ENCODE measurements around the gene MRC2. TPM values are rescaled to one million over a fixed set of nuclear protein-coding genes. Genes with fewer than 3 reads are reported as not detected.

The MRC2 gene
- polyA plus RNA-seq, 3 donors = 0.04 TPM; not detected in 2

DNA sequence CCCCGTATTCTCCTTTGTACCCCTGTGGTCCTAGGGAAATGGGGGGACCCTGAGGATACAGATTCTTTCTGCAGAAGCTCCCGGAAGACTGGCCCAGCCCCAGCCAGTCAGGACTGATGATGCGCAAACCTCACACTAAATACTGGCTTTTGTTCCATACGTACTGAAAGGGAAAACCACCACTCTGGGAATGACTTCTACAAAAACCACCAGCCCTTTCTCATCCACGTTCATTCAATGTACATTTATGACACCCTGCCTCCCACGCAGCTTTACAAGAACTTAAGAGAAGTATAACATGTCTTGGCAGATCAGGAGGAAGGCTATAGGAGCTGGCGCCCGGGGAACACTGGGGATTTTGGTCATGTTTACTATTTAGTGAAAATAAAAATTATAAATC, 110.0 kb downstream of the MRC2 start:
- Mint-ChIP-seq H3K36me3 (no peaks in the 10 kb centered on the region), H3K27me3 (ENCODE audit: low read depth in 3 of 3) (peaks cover 0 to 7% (median 0%) of the 10 kb centered on the region in 3 donors), H3K9me3 (no peaks in the 10 kb centered on the region), H3K4me3 (no peak overlapping the region), H3K27ac (no peak overlapping the region), H3K4me1 (no peaks in the 10 kb centered on the region)
- H4K20me1 ChIP-seq (ENCODE audit: insufficient read depth, low read length) = no peaks in the 10 kb centered on the region
- no peaks in the 10 kb centered on the region for H3K79me2 ChIP-seq (ENCODE audit: insufficient read depth, low read length)
- H3K4me3 ChIP-seq (replicated peaks in 1 of 3; ENCODE audit: low read depth in 2 of 3, low read length in 3 of 3) = no peak overlapping the region
- no peak overlapping the region for H2AFZ ChIP-seq (ENCODE audit: insufficient read depth, low read depth, low read length, poor library complexity, severe bottlenecking)
- no peak overlapping the region for H3K27ac ChIP-seq (ENCODE audit: low read depth in 1 of 2, low read length in 2 of 2)
- no peak overlapping the region for H3K4me2 ChIP-seq (replicated peaks; ENCODE audit: extremely low read depth, low read length, poor library complexity, severe bottlenecking)
- H3K9ac ChIP-seq (ENCODE audit: insufficient read depth, low read length, poor library complexity, severe bottlenecking) = no peak overlapping the region
- no peaks in the 10 kb centered on the region for H3K36me3 ChIP-seq (replicated peaks in 1 of 2; ENCODE audit: control insufficient read depth in 1 of 2, insufficient read depth in 2 of 2, low read length in 2 of 2)
- H3K4me1 ChIP-seq (ENCODE audit: control insufficient read depth in 1 of 2, insufficient read depth in 2 of 2, low read length in 2 of 2) = no peaks in the 10 kb centered on the region
- H3K27me3 ChIP-seq (ENCODE audit: control insufficient read depth in 2 of 2, insufficient read depth in 2 of 2, low read length in 2 of 2) = no peaks in the 10 kb centered on the region
- no peaks in the 10 kb centered on the region for H3K9me3 ChIP-seq (replicated peaks in 1 of 2; ENCODE audit: control insufficient read depth in 1 of 2, insufficient read depth in 1 of 2, low read length in 2 of 2)
- 98% methylated on average over 4 of the region's 8 CpGs for WGBS (ENCODE audit: insufficient coverage)
- TF ChIP-seq CTCF (IDR thresholded peaks at IDR 0.05) = no peak
- no peak for DNase-seq
- intact Hi-C loops (cut with micrococcal nuclease) = no loop called here

DNA sequence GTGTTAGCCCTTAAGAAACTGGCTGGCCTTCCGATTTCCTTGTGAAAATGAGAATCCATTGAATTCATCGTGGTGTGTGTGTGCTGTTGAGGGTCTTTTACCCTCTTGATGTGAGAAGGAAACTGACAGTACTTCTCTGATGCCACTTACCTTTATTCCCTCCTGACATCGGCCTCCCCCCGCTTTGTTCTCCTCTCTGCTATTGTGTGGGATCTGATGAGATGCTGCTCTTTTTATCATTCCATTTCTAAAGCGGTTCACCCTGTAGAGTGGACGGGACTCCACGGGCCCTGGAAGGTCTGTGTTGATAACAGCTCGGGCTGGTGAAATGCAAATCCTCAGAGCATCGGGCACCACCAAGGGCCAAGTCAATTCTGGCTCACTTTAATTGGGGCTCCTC, 110.8 kb downstream of the MRC2 start:
- Histone ChIP-seq H4K20me1 (ENCODE audit: insufficient read depth, low read length) (no peaks in the 10 kb centered on the region), H3K9me3 (replicated peaks in 1 of 2; ENCODE audit: control insufficient read depth in 1 of 2, insufficient read depth in 1 of 2, low read length in 2 of 2) (no peaks in the 10 kb centered on the region), H3K4me1 (ENCODE audit: control insufficient read depth in 1 of 2, insufficient read depth in 2 of 2, low read length in 2 of 2) (no peaks in the 10 kb centered on the region), H2AFZ (ENCODE audit: insufficient read depth, low read depth, low read length, poor library complexity, severe bottlenecking) (no peak overlapping the region), H3K36me3 (replicated peaks in 1 of 2; ENCODE audit: control insufficient read depth in 1 of 2, insufficient read depth in 2 of 2, low read length in 2 of 2) (no peaks in the 10 kb centered on the region), H3K4me3 (replicated peaks in 1 of 3; ENCODE audit: low read depth in 2 of 3, low read length in 3 of 3) (no peak overlapping the region), H3K27me3 (ENCODE audit: control insufficient read depth in 2 of 2, insufficient read depth in 2 of 2, low read length in 2 of 2) (no peaks in the 10 kb centered on the region), H3K9ac (ENCODE audit: insufficient read depth, low read length, poor library complexity, severe bottlenecking) (no peak overlapping the region), H3K4me2 (replicated peaks; ENCODE audit: extremely low read depth, low read length, poor library complexity, severe bottlenecking) (no peak overlapping the region), H3K79me2 (ENCODE audit: insufficient read depth, low read length) (no peaks in the 10 kb centered on the region), H3K27ac (ENCODE audit: low read depth in 1 of 2, low read length in 2 of 2) (no peak overlapping the region)
- Mint-ChIP-seq H3K4me1 (no peaks in the 10 kb centered on the region), H3K36me3 (no peaks in the 10 kb centered on the region), H3K27ac (peak overlapping the region in 1 of 7 donors; percentile 1), H3K9me3 (no peaks in the 10 kb centered on the region), H3K27me3 (ENCODE audit: low read depth in 3 of 3) (peaks cover 0 to 7% (median 0%) of the 10 kb centered on the region in 3 donors), H3K4me3 (no peak overlapping the region)
- DNase-seq = no peak
- TF ChIP-seq CTCF (IDR thresholded peaks at IDR 0.05) = no peak
- intact Hi-C loops (cut with micrococcal nuclease) = no loop called here
- WGBS (ENCODE audit: insufficient coverage) = 94% methylated on average over 6 of the region's 9 CpGs
